ENCODE measurements around the gene NTN5.

DNA sequence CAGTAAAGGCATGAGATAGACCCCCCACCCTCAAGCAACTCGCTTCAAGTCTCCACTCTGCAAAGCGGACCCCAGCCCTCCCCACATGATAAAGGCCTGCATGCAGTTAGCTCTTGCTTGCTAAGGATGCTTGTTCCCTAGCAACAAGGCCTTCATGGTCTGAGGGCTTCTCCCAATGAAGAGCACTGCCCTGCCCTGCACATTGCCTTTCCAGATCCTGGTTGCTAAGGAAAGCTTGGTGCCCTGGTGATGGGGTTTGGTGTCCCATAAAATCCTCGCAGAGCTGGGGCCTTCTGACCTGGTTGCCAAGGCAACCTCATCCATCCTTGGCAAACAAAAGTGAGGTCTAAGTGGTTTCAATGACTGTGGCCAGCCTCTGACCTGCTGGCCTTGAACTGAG is 41.6 kb downstream of the NTN5 start:
- TF ChIP-seq, protein P1, sequence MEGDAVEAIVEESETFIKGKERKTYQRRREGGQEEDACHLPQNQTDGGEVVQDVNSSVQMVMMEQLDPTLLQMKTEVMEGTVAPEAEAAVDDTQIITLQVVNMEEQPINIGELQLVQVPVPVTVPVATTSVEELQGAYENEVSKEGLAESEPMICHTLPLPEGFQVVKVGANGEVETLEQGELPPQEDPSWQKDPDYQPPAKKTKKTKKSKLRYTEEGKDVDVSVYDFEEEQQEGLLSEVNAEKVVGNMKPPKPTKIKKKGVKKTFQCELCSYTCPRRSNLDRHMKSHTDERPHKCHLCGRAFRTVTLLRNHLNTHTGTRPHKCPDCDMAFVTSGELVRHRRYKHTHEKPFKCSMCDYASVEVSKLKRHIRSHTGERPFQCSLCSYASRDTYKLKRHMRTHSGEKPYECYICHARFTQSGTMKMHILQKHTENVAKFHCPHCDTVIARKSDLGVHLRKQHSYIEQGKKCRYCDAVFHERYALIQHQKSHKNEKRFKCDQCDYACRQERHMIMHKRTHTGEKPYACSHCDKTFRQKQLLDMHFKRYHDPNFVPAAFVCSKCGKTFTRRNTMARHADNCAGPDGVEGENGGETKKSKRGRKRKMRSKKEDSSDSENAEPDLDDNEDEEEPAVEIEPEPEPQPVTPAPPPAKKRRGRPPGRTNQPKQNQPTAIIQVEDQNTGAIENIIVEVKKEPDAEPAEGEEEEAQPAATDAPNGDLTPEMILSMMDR (IDR thresholded peaks at IDR 0.05) = no peak
- TF ChIP-seq POLR2A (IDR thresholded peaks at IDR 0.05) = no peak

All from heart left ventricle (tissue), 13 donors.